Measurements from ENCODE around the gene ABHD16A. TPM values are rescaled to one million over a fixed set of nuclear protein-coding genes. Genes with fewer than 3 reads are reported as not detected.
A peak's percentile ranks its signal among the peaks of the same experiment; 100 is the strongest.

Gene ABHD16A
- total RNA-seq, 4 donors from 2014 or later = 38.5 to 43.3 (median 40.1) TPM

DNA sequence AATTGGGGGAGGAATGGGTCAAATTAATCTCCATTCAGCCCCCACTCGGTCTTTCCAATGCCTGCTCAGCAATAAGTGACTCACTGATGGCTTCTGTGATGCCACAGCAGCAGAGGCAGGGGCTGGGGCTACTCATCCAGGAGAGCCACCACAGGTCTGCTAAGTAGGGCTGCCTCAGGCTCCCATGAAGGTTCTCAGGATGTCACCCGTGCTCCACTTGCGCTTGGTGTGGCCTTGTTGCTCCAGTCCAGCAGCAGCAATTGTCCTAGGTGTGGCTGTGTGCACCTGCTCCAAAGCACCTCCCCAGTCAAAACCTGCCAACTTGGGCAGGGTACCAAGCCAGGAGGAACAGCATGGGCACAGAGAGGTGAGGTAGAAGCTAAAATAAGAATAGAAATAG, 19.0 kb upstream of the ABHD16A start:
- 78 to 89% methylated on average over 1 to 2 of the region's 3 CpGs for WGBS, 2 donors
- peaks cover 0 to 12% (median 0%) of the 10 kb centered on the region in 3 donors for H3K36me3 ChIP-seq
- H3K4me1 ChIP-seq = peaks cover 10 to 74% (median 22%) of the 10 kb centered on the region in 3 donors
- no peaks in the 10 kb centered on the region for H3K9me3 ChIP-seq
- H3K27ac ChIP-seq = peak overlapping the region in 3 of 4 donors; percentile 20 to 94 (median 62)
- no peak for TF ChIP-seq POLR2A (IDR thresholded peaks at IDR 0.05)
- intact Hi-C loops (cut with DNase I) = no loop called here
- no peak overlapping the region for H3K4me3 ChIP-seq
- no peak for DNase-seq
- H3K27me3 ChIP-seq = no peaks in the 10 kb centered on the region

- Histone ChIP-seq H3K9me3 (no peaks in the 10 kb centered on the region), H3K4me3 (no peak within 1 kb of the TSS), H3K4me1 (peaks cover 5 to 74% (median 23%) of the 10 kb centered on the region in 3 donors), H3K36me3 (peaks cover 0 to 5% (median 0%) of the 10 kb centered on the region in 3 donors), H3K27ac (peak within 1 kb of the TSS in 3 of 4 donors; percentile 20 to 94 (median 88)), H3K27me3 (no peaks in the 10 kb centered on the region)
- TF ChIP-seq POLR2A (IDR thresholded peaks at IDR 0.05) = no peak
- TF ChIP-seq CTCF (IDR thresholded peaks at IDR 0.05) = no peak
- WGBS, 2 donors = 80 to 85% methylated on average over 4 of the region's 4 CpGs
- no peak for DNase-seq
- intact Hi-C loops (cut with DNase I) = no loop called here
Measured at GRCh38 chr6:31721351-31722020, 18.4 kb upstream of the ABHD16A start, which contains the start of gene LY6G6C. LY6G6C (minus strand) TSS chr6:31721746; CDS start chr6:31721679, 67 bp downstream.

DNA sequence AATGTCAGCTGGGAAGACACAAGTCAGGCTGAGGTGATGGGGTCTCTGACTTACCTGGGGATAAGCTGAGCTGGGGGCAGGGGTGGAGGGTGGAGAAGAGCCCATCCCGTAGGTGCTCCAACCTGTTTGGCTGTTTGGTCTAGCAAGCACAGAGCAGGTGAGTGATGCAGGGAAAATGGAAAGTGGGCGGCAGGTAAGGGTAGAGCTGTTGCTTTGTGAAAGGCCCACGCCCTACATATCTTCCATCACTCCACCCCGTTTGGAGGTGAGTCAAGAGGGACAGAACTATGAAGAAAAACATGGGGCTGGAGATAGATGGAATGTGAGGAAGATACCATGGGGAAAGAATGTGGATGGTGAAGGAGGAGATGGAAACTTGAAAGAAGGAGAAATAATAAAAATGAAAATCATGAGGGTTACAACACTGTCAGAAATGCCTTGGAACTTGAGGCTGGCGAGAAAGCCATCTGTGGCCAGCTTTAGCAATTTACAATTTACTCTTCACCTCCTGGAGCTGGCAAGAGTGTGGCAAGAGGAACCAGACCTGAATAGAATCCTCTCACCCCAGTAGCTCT, 17.2 kb upstream of the ABHD16A start:
- intact Hi-C loops (cut with DNase I) = no loop called here
- 44 to 66% methylated on average over 5 of the region's 5 CpGs for WGBS, 2 donors
- no peak for DNase-seq
- Histone ChIP-seq H3K36me3 (no peaks in the 10 kb centered on the region), H3K27me3 (no peaks in the 10 kb centered on the region), H3K4me3 (no peak overlapping the region), H3K27ac (peak overlapping the region; percentile 62 to 94 (median 83)), H3K9me3 (no peaks in the 10 kb centered on the region), H3K4me1 (peaks cover 10 to 67% (median 18%) of the 10 kb centered on the region in 3 donors)
- TF ChIP-seq CTCF (IDR thresholded peaks at IDR 0.05) (no peak), POLR2A (IDR thresholded peaks at IDR 0.05) (peak in 1 of 4 donors; percentile 13)

DNA sequence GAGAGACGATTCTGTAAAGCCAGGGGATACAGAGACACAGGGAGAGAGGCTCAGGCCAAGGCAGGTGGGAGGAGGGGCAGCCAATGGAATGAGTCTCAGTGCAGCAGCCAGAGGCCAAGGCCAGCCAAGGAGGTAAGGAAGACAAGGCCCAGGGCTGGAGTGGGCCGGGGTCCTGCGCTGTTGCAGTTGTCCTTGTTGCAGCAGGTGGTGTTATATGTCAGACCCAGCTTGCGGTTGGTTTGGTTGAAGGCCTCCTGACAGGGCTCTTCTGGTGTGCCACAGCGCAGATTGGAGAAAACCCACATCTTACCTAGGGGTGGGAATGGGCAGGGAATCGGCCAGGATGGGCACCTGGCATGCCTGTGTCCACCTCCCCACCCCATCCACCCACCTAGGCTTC, 15.9 kb upstream of the ABHD16A start:
- Histone ChIP-seq H3K27ac (peak overlapping the region; percentile 70 to 94 (median 83)), H3K27me3 (no peaks in the 10 kb centered on the region), H3K9me3 (no peaks in the 10 kb centered on the region), H3K4me3 (no peak overlapping the region), H3K4me1 (peaks cover 11 to 72% (median 21%) of the 10 kb centered on the region in 3 donors), H3K36me3 (no peaks in the 10 kb centered on the region)
- DNase-seq = no peak
- intact Hi-C loops (cut with DNase I) = no loop called here
- TF ChIP-seq POLR2A (IDR thresholded peaks at IDR 0.05) (no peak), CTCF (IDR thresholded peaks at IDR 0.05) (no peak)
- 74 to 75% methylated on average over 6 of the region's 6 CpGs for WGBS, 2 donors

- H3K4me1 ChIP-seq = peaks cover 11 to 80% (median 29%) of the 10 kb centered on the region in 3 donors
- H3K27ac ChIP-seq = peak overlapping the region; percentile 78 to 94 (median 83)
- no peak for TF ChIP-seq CTCF (IDR thresholded peaks at IDR 0.05)
- 33 to 44% methylated on average over 1 of the region's 1 CpG for WGBS, 2 donors
- no peak overlapping the region for H3K4me3 ChIP-seq
- no peaks in the 10 kb centered on the region for H3K36me3 ChIP-seq
- intact Hi-C loops (cut with DNase I) = no loop called here
- H3K27me3 ChIP-seq = no peaks in the 10 kb centered on the region
- H3K9me3 ChIP-seq = no peaks in the 10 kb centered on the region
- no peak for DNase-seq
Measured at GRCh38 chr6:31718265-31718664, 15.1 kb upstream of the ABHD16A start.
